Neural cell (in vitro differentiated cells): ENCODE data around the gene MYO5C. TPM values are rescaled to one million over a fixed set of nuclear protein-coding genes. Genes with fewer than 3 reads are reported as not detected.

ENCODE experiments used
- H2AFZ ChIP-seq: fragments of 200-600, 300-800 bp; sonication (generic), shearing (Covaris generic); 2 replicates; pipeline ENCODE4 v1.6.0; 2014; ENCODE audit warnings: low read depth, mild to moderate bottlenecking, antibody characterized with exemption, low read length, moderate library complexity
- H3F3A ChIP-seq: fragments of 200-600 bp; shearing (Covaris generic); 2 replicates; pipeline ENCODE4 v1.6.1; 2016; ENCODE audit warnings: mild to moderate bottlenecking, moderate library complexity, mixed read lengths, antibody characterized with exemption, low read length; ENCODE audit not compliant: insufficient read depth, poor library complexity, severe bottlenecking
- H3K27ac ChIP-seq: fragments of 200-600, 300-800 bp; sonication (generic), shearing (Covaris generic); 2 replicates; pipeline ENCODE4 v1.5.1; 2014; ENCODE audit warnings: mild to moderate bottlenecking, low read length, moderate library complexity
- H3K27me3 ChIP-seq: fragments of 300-800, 200-600 bp; sonication (generic), shearing (Covaris generic); 2 replicates; pipeline ENCODE4 v1.6.0; 2014; ENCODE audit warnings: mild to moderate bottlenecking, low read depth, low read length, moderate library complexity; ENCODE audit not compliant: insufficient read depth
- H3K36me3 ChIP-seq: fragments of 300-800, 200-600 bp; sonication (generic), shearing (Covaris generic); 2 replicates; pipeline ENCODE4 v1.5.1; 2014; ENCODE audit warnings: mild to moderate bottlenecking, antibody characterized with exemption, low read length, moderate library complexity; ENCODE audit not compliant: insufficient read depth
- H3K4me2 ChIP-seq: fragments of 300-800, 200-600 bp; sonication (generic), shearing (Covaris generic); 2 replicates; pipeline ENCODE4 v1.6.0; 2014; ENCODE audit warnings: mild to moderate bottlenecking, low read length
- H3K4me3 ChIP-seq: fragments of 300-800, 200-600 bp; sonication (generic), shearing (Covaris generic); 2 replicates; pipeline ENCODE4 v1.5.1; 2014; ENCODE audit warnings: mild to moderate bottlenecking, low read length, moderate library complexity
- H3K79me2 ChIP-seq: fragments of 200-600 bp; shearing (Covaris generic); replicated peaks from 2 replicates; pipeline ENCODE4 v1.6.0; 2014; ENCODE audit warnings: mild to moderate bottlenecking, low read length, moderate library complexity; ENCODE audit not compliant: insufficient read depth
- H3K9ac ChIP-seq: fragments of 300-800, 200-600 bp; sonication (generic), shearing (Covaris generic); 2 replicates; pipeline ENCODE4 v1.6.1; 2016; ENCODE audit warnings: mild to moderate bottlenecking, low read length, mixed read lengths
- H3K9me2 ChIP-seq: fragments of 200-600 bp; shearing (Covaris generic); 2 replicates; pipeline ENCODE4 v1.6.1; 2016; ENCODE audit warnings: mild to moderate bottlenecking, low read length, mixed read lengths; ENCODE audit not compliant: insufficient read depth
- H3K9me3 ChIP-seq: fragments of 200-600, 300-800 bp; sonication (generic), shearing (Covaris generic); 2 replicates; pipeline ENCODE4 v1.6.1; 2016; ENCODE audit warnings: mild to moderate bottlenecking, mixed run types, low read length, moderate library complexity, mixed read lengths
- H4K20me1 ChIP-seq: fragments of 200-600 bp; shearing (Covaris generic); 2 replicates; pipeline ENCODE4 v1.6.1; 2016; ENCODE audit warnings: mild to moderate bottlenecking, mixed run types; ENCODE audit not compliant: insufficient read depth
- CTCF ChIP-seq: fragments of 450-650 bp; IDR thresholded peaks from 2 replicates; pipeline ENCODE4 v1.5.1; 2014; ENCODE audit warnings: antibody characterized with exemption, mild to moderate bottlenecking, moderate library complexity; ENCODE audit not compliant: poor library complexity, severe bottlenecking
- EP300 ChIP-seq: fragments of 450-650 bp; conservative IDR thresholded peaks from 2 replicates; pipeline ENCODE4 v1.6.1; 2014; ENCODE audit warnings: antibody characterized with exemption, mild to moderate bottlenecking, moderate library complexity; ENCODE audit not compliant: poor library complexity, severe bottlenecking
- EZH2 ChIP-seq: fragments of 200-600, 300-800 bp; shearing (Covaris generic), sonication (generic); IDR thresholded peaks from 2 replicates; pipeline ENCODE4 v1.6.1; 2014; ENCODE audit warnings: antibody characterized with exemption, low read length, borderline replicate concordance, mild to moderate bottlenecking; ENCODE audit not compliant: insufficient read depth, poor library complexity, severe bottlenecking
- MXI1 ChIP-seq: fragments of 450-650 bp; conservative IDR thresholded peaks from 2 replicates; pipeline ENCODE4 v1.6.1; 2014; ENCODE audit warnings: antibody characterized with exemption, mild to moderate bottlenecking; ENCODE audit not compliant: poor library complexity, severe bottlenecking
- POLR2AphosphoS5 ChIP-seq: IDR thresholded peaks from 2 replicates; pipeline ENCODE4 v1.6.1; 2012
- RAD21 ChIP-seq: fragments of 450-650 bp; conservative IDR thresholded peaks from 2 replicates; pipeline ENCODE4 v1.6.1; 2014; ENCODE audit warnings: antibody characterized with exemption, mild to moderate bottlenecking, moderate library complexity
- REST ChIP-seq: IDR thresholded peaks from 2 replicates; pipeline ENCODE4 v1.6.1; 2012; ENCODE audit warnings: borderline replicate concordance
- SMC3 ChIP-seq: fragments of 450-650 bp; conservative IDR thresholded peaks from 2 replicates; pipeline ENCODE4 v1.6.1; 2014; ENCODE audit warnings: antibody characterized with exemption, mild to moderate bottlenecking, moderate library complexity; ENCODE audit not compliant: poor library complexity
- TAF1 ChIP-seq: IDR thresholded peaks from 2 replicates; pipeline ENCODE4 v1.6.1; 2012; ENCODE audit warnings: low read depth
- polyA plus RNA-seq: library from polyadenylated mRNA; depleted of rRNA; stranded (reverse); fragments of >200 nt; gene quantifications from 2 replicates; pipeline ENCODE4 v1.2.3, GENCODE V29; 2014

MYO5C gene
- polyA plus RNA-seq, 1 donor from 2014 or later, result 0.77 TPM

- no peak overlapping the region for H3K4me3 ChIP-seq
- no peaks in the 10 kb centered on the region for H3K27me3 ChIP-seq
- H3K79me2 ChIP-seq, result no peaks in the 10 kb centered on the region
- TF ChIP-seq CTCF, result no peak
- TF ChIP-seq RAD21, result no peak
- no peak for TF ChIP-seq EZH2
- TF ChIP-seq REST, result no peak
- no peak for TF ChIP-seq SMC3
- TF ChIP-seq TAF1, result no peak
- no peak for TF ChIP-seq MXI1
- no peak for TF ChIP-seq EP300
- no peak for TF ChIP-seq POLR2AphosphoS5
- H3K9me2 ChIP-seq, result no peaks in the 10 kb centered on the region
- no peak overlapping the region for H3K27ac ChIP-seq
- H3K9ac ChIP-seq, result no peak overlapping the region
- no peak overlapping the region for H2AFZ ChIP-seq
- no peaks in the 10 kb centered on the region for H3K9me3 ChIP-seq
- H4K20me1 ChIP-seq, result no peaks in the 10 kb centered on the region
- no peaks in the 10 kb centered on the region for H3F3A ChIP-seq
- no peaks in the 10 kb centered on the region for H3K36me3 ChIP-seq
- no peak overlapping the region for H3K4me2 ChIP-seq
Observed at GRCh38 chr15:52150043-52150825, 145.4 kb downstream of the MYO5C start.

GRCh38 chr15:52148403-52148802, 147.2 kb downstream of the MYO5C start:
- Histone ChIP-seq H3K4me3 (no peak overlapping the region), H4K20me1 (no peaks in the 10 kb centered on the region), H2AFZ (no peak overlapping the region), H3K79me2 (no peaks in the 10 kb centered on the region), H3K4me2 (no peak overlapping the region), H3K9me3 (no peaks in the 10 kb centered on the region), H3K27ac (no peak overlapping the region), H3F3A (no peaks in the 10 kb centered on the region), H3K9ac (no peak overlapping the region), H3K27me3 (no peaks in the 10 kb centered on the region), H3K36me3 (no peaks in the 10 kb centered on the region), H3K9me2 (no peaks in the 10 kb centered on the region)
- TF ChIP-seq POLR2AphosphoS5, result no peak
- TF ChIP-seq SMC3, result no peak
- TF ChIP-seq MXI1, result no peak
- TF ChIP-seq RAD21, result no peak
- no peak for TF ChIP-seq CTCF
- no peak for TF ChIP-seq EP300
- no peak for TF ChIP-seq REST
- no peak for TF ChIP-seq EZH2
- TF ChIP-seq TAF1, result no peak
